ENCODE measurements around the gene THSD7A.

- TF ChIP-seq, protein P1, sequence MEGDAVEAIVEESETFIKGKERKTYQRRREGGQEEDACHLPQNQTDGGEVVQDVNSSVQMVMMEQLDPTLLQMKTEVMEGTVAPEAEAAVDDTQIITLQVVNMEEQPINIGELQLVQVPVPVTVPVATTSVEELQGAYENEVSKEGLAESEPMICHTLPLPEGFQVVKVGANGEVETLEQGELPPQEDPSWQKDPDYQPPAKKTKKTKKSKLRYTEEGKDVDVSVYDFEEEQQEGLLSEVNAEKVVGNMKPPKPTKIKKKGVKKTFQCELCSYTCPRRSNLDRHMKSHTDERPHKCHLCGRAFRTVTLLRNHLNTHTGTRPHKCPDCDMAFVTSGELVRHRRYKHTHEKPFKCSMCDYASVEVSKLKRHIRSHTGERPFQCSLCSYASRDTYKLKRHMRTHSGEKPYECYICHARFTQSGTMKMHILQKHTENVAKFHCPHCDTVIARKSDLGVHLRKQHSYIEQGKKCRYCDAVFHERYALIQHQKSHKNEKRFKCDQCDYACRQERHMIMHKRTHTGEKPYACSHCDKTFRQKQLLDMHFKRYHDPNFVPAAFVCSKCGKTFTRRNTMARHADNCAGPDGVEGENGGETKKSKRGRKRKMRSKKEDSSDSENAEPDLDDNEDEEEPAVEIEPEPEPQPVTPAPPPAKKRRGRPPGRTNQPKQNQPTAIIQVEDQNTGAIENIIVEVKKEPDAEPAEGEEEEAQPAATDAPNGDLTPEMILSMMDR (IDR thresholded peaks at IDR 0.05 in 2 of 3, conservative IDR thresholded peaks at IDR 0.05 in 1 of 3; ENCODE audit: control insufficient read depth in 2 of 3, extremely low read depth in 1 of 3, insufficient read depth in 1 of 3, low read depth in 3 of 3, low read length in 3 of 3) = no peak
- TF ChIP-seq POLR2AphosphoS5 (IDR thresholded peaks at IDR 0.05; ENCODE audit: low read length) (no peak), ESRRA (IDR thresholded peaks at IDR 0.05; ENCODE audit: low read length) (no peak), POLR2A (IDR thresholded peaks at IDR 0.05; ENCODE audit: low read depth, low read length) (no peak), POLR2AphosphoS2 (IDR thresholded peaks at IDR 0.05; ENCODE audit: low read depth, low read length) (no peak), PBX3 (IDR thresholded peaks at IDR 0.05; ENCODE audit: insufficient replicate concordance, low read depth, low read length) (no peak), RCOR1 (conservative IDR thresholded peaks at IDR 0.05; ENCODE audit: low read depth, low read length) (no peak), CREB1 (IDR thresholded peaks at IDR 0.05; ENCODE audit: low read depth) (no peak), BRCA1 (IDR thresholded peaks at IDR 0.05; ENCODE audit: low read depth, low read length) (no peak), EGR1 (IDR thresholded peaks at IDR 0.05; ENCODE audit: borderline replicate concordance in 1 of 2, low read depth in 2 of 2, low read length in 2 of 2) (no peak), FOXK2 (IDR thresholded peaks at IDR 0.05) (no peak)
Observed at GRCh38 chr7:11486271-11486670, 345.7 kb downstream of the THSD7A start.
